ENCODE measurements around the gene ENOX1.

ENOX1 gene

DNA sequence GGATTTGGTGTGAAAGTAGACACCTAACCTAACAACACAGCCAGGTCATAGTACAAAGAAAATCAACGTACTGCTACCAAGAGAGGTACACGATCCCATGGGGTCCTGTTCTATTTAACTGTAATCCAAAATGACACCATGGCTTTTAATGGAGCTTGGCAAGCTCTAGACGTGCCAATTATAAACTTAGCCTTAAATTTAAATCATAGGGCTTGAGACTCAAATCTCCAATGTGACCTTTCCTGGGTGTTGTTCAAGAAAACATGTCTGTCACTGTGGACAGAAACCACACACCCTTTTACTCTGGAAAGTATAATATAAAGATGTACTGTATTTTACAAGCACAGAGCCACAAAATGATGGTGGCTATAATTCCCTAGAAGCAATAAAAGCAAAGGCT is 299.3 kb downstream of the ENOX1 start:
- no peaks in the 10 kb centered on the region for H3K36me3 ChIP-seq (ENCODE audit: insufficient read depth, low read length)
- H3K27me3 ChIP-seq (ENCODE audit: insufficient read depth, low read length): no peaks in the 10 kb centered on the region
- H3K4me1 ChIP-seq (ENCODE audit: insufficient read depth, low read length): peaks cover 8% of the 10 kb centered on the region
- no peak overlapping the region for H2AFZ ChIP-seq (ENCODE audit: low read depth, low read length)
- H3K4me3 ChIP-seq (ENCODE audit: low read length): no peak overlapping the region
- H3K9me3 ChIP-seq (ENCODE audit: low read length): no peaks in the 10 kb centered on the region

DNA sequence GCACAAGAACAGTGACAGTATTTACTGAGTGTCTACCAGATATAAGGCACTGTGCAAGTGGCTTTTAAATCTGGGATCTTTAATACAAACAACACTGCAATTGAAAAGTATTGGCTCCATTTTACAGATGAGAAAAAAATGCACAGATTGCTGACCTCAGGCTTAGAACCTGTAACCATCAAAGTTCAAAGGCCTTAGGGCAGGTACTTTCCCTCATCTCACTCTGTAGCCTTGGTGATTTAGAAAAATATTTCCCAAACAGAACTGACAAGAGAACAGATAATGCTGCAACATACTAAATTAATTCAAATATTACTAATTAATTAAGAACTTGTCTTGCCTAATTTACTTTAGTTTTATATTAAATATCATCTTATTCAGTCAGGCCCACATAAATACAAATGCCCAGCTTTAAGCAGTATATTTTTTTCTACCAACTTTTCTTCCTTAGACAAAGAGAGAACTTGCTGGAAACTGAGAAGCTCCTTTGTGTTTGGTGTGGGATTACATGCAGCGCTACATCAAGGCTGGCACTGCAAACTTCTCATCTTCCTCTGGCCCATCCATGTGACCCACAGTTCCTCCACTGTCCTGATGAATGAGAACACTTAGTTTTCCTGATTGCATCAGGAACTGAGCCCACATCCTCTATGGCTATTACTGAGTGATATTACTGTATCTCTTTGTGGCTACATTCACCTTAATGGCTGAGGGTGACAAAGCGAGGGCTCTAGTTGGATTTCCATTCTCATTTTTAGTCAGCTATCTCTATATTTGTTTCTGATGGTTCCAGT is 302.1 kb downstream of the ENOX1 start:
- H3K27me3 ChIP-seq (ENCODE audit: insufficient read depth, low read length): no peaks in the 10 kb centered on the region
- no peaks in the 10 kb centered on the region for H3K9me3 ChIP-seq (ENCODE audit: low read length)

DNA sequence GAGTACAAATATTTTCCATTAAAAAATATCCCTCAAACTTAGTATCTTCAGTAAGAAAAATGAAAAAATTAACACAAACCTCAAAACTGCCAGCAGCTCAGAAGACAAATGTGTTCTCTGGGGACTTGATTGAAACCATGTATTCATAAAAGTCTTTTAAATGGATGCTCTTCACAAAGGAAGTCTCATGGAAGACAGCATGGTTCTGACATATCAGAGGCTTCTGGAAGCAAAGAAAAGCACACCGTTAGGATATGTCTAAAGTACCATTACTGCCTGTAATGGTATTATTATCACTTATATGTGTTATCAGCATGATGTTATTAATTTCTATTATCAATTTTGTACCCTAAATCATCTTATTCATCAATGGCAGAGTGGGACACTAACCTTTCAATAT is 302.8 kb downstream of the ENOX1 start:
- peaks cover 8% of the 10 kb centered on the region for H3K4me1 ChIP-seq (ENCODE audit: insufficient read depth, low read length)
- H3K27me3 ChIP-seq (ENCODE audit: insufficient read depth, low read length): no peaks in the 10 kb centered on the region
- no peak overlapping the region for H3K4me3 ChIP-seq (ENCODE audit: low read length)
- no peaks in the 10 kb centered on the region for H3K9me3 ChIP-seq (ENCODE audit: low read length)
- no peaks in the 10 kb centered on the region for H3K36me3 ChIP-seq (ENCODE audit: insufficient read depth, low read length)
- no peak overlapping the region for H2AFZ ChIP-seq (ENCODE audit: low read depth, low read length)

More for the DNA sequence above, 302.1 kb downstream of the ENOX1 start:
- Histone ChIP-seq H3K36me3 (ENCODE audit: insufficient read depth, low read length) (no peaks in the 10 kb centered on the region), H3K4me1 (ENCODE audit: insufficient read depth, low read length) (peaks cover 8% of the 10 kb centered on the region), H2AFZ (ENCODE audit: low read depth, low read length) (no peak overlapping the region), H3K4me3 (ENCODE audit: low read length) (no peak overlapping the region)

DNA sequence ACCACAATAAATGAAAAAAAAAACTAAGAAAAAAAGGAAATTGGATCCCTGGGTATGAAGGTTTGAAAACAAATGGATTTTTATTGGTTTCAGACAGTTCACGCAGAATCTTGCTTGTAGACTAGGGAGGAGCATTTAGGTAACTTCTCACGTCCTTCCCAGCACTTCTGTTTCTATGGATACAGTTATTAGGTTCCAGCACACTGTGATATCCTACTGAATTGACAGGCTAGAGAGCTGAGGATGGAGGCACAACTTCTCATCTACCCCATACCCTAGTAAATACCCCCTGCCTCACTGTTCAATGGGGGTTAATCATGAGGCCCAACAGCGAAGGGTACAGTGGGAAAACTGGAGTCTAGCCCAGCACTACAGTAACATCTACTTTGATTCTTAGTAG is 304.1 kb downstream of the ENOX1 start:
- H3K36me3 ChIP-seq (ENCODE audit: insufficient read depth, low read length): no peaks in the 10 kb centered on the region
- no peaks in the 10 kb centered on the region for H3K9me3 ChIP-seq (ENCODE audit: low read length)
- H3K4me1 ChIP-seq (ENCODE audit: insufficient read depth, low read length): peaks cover 8% of the 10 kb centered on the region
- no peaks in the 10 kb centered on the region for H3K27me3 ChIP-seq (ENCODE audit: insufficient read depth, low read length)
- H2AFZ ChIP-seq (ENCODE audit: low read depth, low read length): no peak overlapping the region
- no peak overlapping the region for H3K4me3 ChIP-seq (ENCODE audit: low read length)

DNA sequence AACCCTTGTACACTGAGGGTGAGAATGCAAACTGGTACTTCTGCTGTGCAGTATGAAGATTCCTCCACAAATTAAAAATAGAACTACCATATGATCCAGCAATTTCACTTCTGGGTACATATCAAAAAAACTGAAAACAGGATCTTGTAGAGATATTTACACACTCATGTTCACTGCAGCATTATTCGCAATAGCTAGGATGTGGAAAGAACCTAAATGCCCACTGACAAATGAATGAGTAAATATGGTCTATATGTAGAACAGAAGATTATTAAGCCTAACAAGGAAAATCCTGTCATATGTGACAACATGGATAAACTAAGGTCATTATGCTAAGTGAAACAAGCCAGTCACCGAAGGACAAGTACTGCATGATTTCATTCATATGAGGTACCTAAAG is 304.7 kb downstream of the ENOX1 start:
- no peak overlapping the region for H3K4me3 ChIP-seq (ENCODE audit: low read length)
- H3K36me3 ChIP-seq (ENCODE audit: insufficient read depth, low read length): no peaks in the 10 kb centered on the region
- H3K27me3 ChIP-seq (ENCODE audit: insufficient read depth, low read length): no peaks in the 10 kb centered on the region
- peaks cover 8% of the 10 kb centered on the region for H3K4me1 ChIP-seq (ENCODE audit: insufficient read depth, low read length)
- H2AFZ ChIP-seq (ENCODE audit: low read depth, low read length): no peak overlapping the region
- no peaks in the 10 kb centered on the region for H3K9me3 ChIP-seq (ENCODE audit: low read length)

DNA sequence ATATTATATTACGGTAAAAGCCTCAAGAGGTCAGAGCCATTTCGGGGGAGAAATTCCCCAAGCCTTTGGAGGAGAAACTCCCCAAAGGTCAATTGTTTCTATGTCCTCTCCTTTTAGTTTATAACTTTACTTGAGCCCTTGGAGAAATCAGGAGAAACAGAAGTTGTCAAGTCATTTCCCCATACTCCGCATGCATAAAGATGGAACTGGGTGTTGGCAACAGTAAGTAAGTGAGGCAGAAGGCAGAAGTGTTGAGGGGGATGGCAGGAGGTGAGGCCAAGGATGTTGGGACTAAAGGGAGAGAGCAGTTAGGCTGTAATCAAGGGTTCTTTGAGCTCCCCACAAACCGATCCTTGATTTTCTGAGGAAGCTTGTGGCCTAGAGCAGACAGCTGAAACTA is 307.9 kb downstream of the ENOX1 start:
- H2AFZ ChIP-seq (ENCODE audit: low read depth, low read length): no peak overlapping the region
- H3K4me1 ChIP-seq (ENCODE audit: insufficient read depth, low read length): peaks cover 3% of the 10 kb centered on the region
- no peaks in the 10 kb centered on the region for H3K36me3 ChIP-seq (ENCODE audit: insufficient read depth, low read length)
- no peaks in the 10 kb centered on the region for H3K27me3 ChIP-seq (ENCODE audit: insufficient read depth, low read length)
- no peak overlapping the region for H3K4me3 ChIP-seq (ENCODE audit: low read length)
- no peaks in the 10 kb centered on the region for H3K9me3 ChIP-seq (ENCODE audit: low read length)

DNA sequence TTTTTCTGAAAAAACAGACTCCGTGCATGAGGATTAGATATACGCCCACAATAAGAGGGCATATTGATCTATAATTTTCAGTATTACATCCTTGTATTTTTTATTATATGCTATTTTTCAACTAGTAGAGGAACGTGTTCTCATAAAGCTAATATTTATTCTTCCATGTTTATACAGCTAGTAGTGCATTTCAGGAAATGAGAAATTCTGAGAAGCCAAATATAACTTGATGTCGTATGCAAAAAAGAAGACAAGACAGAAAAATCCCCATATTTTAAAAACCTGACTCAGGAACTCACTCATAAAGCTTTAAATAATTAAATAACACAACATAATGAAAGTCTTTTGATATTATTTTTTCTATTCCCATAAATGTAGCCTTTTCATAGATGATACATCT is 308.6 kb downstream of the ENOX1 start:
- Histone ChIP-seq H3K4me1 (ENCODE audit: insufficient read depth, low read length) (peaks cover 2% of the 10 kb centered on the region), H3K4me3 (ENCODE audit: low read length) (no peak overlapping the region), H2AFZ (ENCODE audit: low read depth, low read length) (no peak overlapping the region), H3K9me3 (ENCODE audit: low read length) (no peaks in the 10 kb centered on the region), H3K27me3 (ENCODE audit: insufficient read depth, low read length) (no peaks in the 10 kb centered on the region), H3K36me3 (ENCODE audit: insufficient read depth, low read length) (no peaks in the 10 kb centered on the region)

DNA sequence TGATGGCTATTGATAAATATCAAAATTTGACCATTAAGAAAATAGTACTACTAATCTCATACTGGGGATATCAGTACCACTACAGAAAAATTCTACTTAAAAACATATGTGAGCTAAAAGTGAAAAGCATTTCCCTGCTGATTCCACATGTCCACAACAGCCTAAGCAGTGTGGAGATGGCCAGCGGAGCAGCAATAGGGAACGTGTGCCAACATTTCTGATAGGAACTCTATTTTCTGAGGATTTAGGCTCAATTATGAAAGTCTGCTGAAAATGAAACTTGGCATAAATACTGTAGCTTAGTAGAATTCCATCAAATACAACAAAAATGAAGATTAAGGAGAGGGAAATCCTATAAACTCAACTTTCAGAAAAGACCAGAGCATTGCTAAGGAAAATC is 311.6 kb downstream of the ENOX1 start:
- no peaks in the 10 kb centered on the region for H3K27me3 ChIP-seq (ENCODE audit: insufficient read depth, low read length)
- H3K4me1 ChIP-seq (ENCODE audit: insufficient read depth, low read length): no peaks in the 10 kb centered on the region
- no peak overlapping the region for H2AFZ ChIP-seq (ENCODE audit: low read depth, low read length)
- no peak overlapping the region for H3K4me3 ChIP-seq (ENCODE audit: low read length)
- no peaks in the 10 kb centered on the region for H3K36me3 ChIP-seq (ENCODE audit: insufficient read depth, low read length)
- H3K9me3 ChIP-seq (ENCODE audit: low read length): no peaks in the 10 kb centered on the region

DNA sequence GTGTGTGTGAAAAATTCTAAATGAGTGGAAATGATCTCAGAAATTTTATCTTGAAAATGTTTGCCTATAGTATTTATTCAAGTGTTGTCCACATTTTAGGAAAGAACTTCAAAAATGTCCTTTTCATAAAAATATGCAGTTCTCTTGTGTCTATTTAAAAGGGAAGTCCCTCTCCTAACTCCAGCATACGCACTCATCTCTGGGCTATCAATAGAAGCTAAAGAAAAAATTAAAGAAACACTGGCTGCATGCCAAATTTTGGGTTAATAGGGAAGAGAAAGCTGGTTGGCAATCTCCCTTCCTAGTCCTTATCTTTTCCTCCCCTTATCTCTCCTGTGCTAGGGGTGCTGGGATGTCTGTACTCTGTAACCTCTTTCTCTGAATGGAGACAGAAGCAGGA is 313.3 kb downstream of the ENOX1 start:
- Histone ChIP-seq H3K9me3 (ENCODE audit: low read length) (no peaks in the 10 kb centered on the region), H3K4me1 (ENCODE audit: insufficient read depth, low read length) (no peaks in the 10 kb centered on the region), H3K4me3 (ENCODE audit: low read length) (no peak overlapping the region), H3K27me3 (ENCODE audit: insufficient read depth, low read length) (no peaks in the 10 kb centered on the region), H3K36me3 (ENCODE audit: insufficient read depth, low read length) (no peaks in the 10 kb centered on the region), H2AFZ (ENCODE audit: low read depth, low read length) (no peak overlapping the region)

DNA sequence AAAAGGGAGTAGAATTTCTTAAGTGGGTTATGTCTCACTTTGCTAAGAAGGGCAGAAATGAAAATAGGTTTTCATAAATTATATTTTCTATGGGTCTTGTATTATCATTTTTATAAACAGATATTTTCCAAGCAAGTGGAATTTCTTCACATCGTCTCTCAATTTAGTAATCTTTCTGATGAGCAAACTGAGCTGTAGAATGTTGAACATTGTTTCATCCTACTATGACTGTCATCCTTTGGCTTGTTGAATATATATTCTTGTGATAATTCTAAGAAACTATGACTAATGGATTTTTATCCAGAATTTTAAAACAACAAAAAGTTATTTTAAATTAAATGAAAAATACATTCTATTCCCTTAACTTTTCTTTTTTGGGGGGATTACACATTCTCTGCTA is 313.8 kb downstream of the ENOX1 start:
- H3K4me3 ChIP-seq (ENCODE audit: low read length): no peak overlapping the region
- no peaks in the 10 kb centered on the region for H3K4me1 ChIP-seq (ENCODE audit: insufficient read depth, low read length)
- no peaks in the 10 kb centered on the region for H3K9me3 ChIP-seq (ENCODE audit: low read length)
- H3K36me3 ChIP-seq (ENCODE audit: insufficient read depth, low read length): no peaks in the 10 kb centered on the region
- no peak overlapping the region for H2AFZ ChIP-seq (ENCODE audit: low read depth, low read length)
- no peaks in the 10 kb centered on the region for H3K27me3 ChIP-seq (ENCODE audit: insufficient read depth, low read length)

DNA sequence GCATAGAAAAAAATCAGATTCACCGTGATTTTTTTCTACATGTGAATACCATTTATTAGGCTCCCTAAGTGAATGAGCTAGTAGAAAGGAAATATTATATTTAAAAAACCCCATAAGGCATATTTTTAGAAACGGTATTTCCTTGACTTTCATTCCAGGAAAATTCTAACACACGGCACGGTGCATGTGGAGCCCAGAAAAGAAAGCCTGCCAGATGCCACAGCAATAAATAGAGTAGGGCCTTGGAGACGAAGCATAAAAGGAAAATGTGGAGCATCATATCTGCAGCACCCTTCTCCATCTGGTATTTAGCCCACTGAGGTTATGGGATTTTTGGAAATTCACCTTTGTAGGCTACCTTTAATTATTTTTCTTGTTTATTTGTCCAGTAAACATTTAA is 314.4 kb downstream of the ENOX1 start:
- Histone ChIP-seq H3K4me1 (ENCODE audit: insufficient read depth, low read length) (no peaks in the 10 kb centered on the region), H2AFZ (ENCODE audit: low read depth, low read length) (no peak overlapping the region), H3K9me3 (ENCODE audit: low read length) (no peaks in the 10 kb centered on the region), H3K4me3 (ENCODE audit: low read length) (no peak overlapping the region), H3K36me3 (ENCODE audit: insufficient read depth, low read length) (no peaks in the 10 kb centered on the region), H3K27me3 (ENCODE audit: insufficient read depth, low read length) (no peaks in the 10 kb centered on the region)

DNA sequence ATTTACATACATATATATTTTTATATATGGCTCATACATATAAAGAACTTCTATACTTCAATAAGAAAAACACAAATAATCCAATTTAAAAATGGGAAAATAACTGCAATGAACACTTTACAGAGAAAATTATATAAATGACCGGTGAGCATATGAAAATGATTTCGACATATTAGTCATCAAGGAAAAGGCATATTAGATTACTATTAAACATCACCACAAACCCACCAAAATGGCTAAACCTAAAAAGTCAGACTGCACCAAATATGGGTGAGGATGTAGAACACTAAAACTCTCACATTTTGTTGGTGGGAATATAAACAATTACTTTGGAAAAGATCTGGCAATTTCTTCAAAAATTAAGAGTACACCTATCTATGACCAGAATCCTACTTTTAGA is 316.2 kb downstream of the ENOX1 start:
- Histone ChIP-seq H3K4me3 (ENCODE audit: low read length) (no peak overlapping the region), H2AFZ (ENCODE audit: low read depth, low read length) (no peak overlapping the region), H3K36me3 (ENCODE audit: insufficient read depth, low read length) (no peaks in the 10 kb centered on the region), H3K9me3 (ENCODE audit: low read length) (no peaks in the 10 kb centered on the region), H3K4me1 (ENCODE audit: insufficient read depth, low read length) (no peaks in the 10 kb centered on the region), H3K27me3 (ENCODE audit: insufficient read depth, low read length) (no peaks in the 10 kb centered on the region)

DNA sequence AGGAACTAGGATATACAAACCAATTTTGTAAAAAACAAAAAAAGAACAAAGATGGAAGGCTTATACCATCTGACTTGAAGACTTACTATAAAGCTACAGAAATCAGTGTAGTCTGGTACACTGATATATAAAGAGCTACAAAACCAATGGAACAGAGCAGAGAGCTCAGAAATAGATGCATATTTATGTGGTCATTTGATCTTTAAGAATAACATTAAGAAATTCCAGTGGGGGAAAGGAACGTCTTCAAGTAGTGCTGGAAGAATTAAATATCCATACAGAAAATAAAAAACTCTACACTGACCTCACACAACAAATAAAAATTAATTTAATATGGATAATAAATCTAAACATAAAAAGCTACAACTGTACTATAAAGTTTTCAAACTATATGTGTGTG is 317.0 kb downstream of the ENOX1 start:
- H2AFZ ChIP-seq (ENCODE audit: low read depth, low read length): no peak overlapping the region
- H3K4me3 ChIP-seq (ENCODE audit: low read length): no peak overlapping the region
- H3K27me3 ChIP-seq (ENCODE audit: insufficient read depth, low read length): no peaks in the 10 kb centered on the region
- H3K9me3 ChIP-seq (ENCODE audit: low read length): no peaks in the 10 kb centered on the region
- no peaks in the 10 kb centered on the region for H3K36me3 ChIP-seq (ENCODE audit: insufficient read depth, low read length)
- no peaks in the 10 kb centered on the region for H3K4me1 ChIP-seq (ENCODE audit: insufficient read depth, low read length)

Data from neuron (in vitro differentiated cells).